ENCODE data around the gene UBAP2L. TPM values are rescaled to one million over a fixed set of nuclear protein-coding genes. Genes with fewer than 3 reads are reported as not detected.

The UBAP2L gene
- total and polyA plus RNA-seq, 4 donors: 67.3 to 147 (median 105) TPM

DNA sequence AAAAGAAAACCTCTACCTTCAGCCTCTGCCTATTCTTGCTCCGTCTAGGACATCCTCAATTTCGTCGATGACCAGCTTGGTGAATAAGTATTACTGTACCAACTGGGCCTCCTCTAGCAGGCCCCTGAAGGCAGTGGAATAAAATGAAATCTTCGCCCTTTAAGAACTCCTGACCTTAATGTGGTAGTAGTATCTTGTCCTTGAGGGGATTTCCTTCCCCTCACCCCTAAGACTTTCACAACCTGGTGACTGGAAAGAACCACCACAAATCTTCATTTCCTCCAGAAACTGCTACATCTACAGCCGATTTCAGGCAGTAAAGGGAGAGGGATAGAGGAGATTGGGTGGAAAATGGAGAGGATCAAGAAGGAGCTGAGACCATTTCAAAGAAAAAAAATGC, 50.1 kb downstream of the UBAP2L start:
- DNase-seq (no peak), ATAC-seq (ENCODE audit: insufficient read depth, low FRiP score) (no peak)
- Histone ChIP-seq H3K4me3 (no peak overlapping the region), H3K9ac (ENCODE audit: insufficient read depth in 1 of 2, low read length in 2 of 2) (no peak overlapping the region), H3K27me3 (ENCODE audit: control insufficient read depth in 3 of 3, insufficient read depth in 3 of 3, low read length in 2 of 3) (no peaks in the 10 kb centered on the region), H3K9me3 (ENCODE audit: control insufficient read depth in 4 of 4, insufficient read depth in 3 of 4, low read length in 3 of 4) (no peaks in the 10 kb centered on the region), H3K4me1 (ENCODE audit: control insufficient read depth in 5 of 5, insufficient read depth in 5 of 5, low read length in 5 of 5) (peaks cover 0 to 7% (median 3%) of the 10 kb centered on the region in 5 donors), H3K36me3 (ENCODE audit: control insufficient read depth in 4 of 4, insufficient read depth in 4 of 4, low read length in 4 of 4) (peaks cover 24 to 40% (median 30%) of the 10 kb centered on the region in 4 donors), H3K27ac (ENCODE audit: low read depth in 1 of 2, low read length in 1 of 2) (no peak overlapping the region)
- 82 to 91% methylated on average over 5 of the region's 5 CpGs for WGBS, 2 donors
- TF ChIP-seq, protein P1, sequence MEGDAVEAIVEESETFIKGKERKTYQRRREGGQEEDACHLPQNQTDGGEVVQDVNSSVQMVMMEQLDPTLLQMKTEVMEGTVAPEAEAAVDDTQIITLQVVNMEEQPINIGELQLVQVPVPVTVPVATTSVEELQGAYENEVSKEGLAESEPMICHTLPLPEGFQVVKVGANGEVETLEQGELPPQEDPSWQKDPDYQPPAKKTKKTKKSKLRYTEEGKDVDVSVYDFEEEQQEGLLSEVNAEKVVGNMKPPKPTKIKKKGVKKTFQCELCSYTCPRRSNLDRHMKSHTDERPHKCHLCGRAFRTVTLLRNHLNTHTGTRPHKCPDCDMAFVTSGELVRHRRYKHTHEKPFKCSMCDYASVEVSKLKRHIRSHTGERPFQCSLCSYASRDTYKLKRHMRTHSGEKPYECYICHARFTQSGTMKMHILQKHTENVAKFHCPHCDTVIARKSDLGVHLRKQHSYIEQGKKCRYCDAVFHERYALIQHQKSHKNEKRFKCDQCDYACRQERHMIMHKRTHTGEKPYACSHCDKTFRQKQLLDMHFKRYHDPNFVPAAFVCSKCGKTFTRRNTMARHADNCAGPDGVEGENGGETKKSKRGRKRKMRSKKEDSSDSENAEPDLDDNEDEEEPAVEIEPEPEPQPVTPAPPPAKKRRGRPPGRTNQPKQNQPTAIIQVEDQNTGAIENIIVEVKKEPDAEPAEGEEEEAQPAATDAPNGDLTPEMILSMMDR (IDR thresholded peaks at IDR 0.05; ENCODE audit: control extremely low read depth, extremely low read depth): no peak

DNA sequence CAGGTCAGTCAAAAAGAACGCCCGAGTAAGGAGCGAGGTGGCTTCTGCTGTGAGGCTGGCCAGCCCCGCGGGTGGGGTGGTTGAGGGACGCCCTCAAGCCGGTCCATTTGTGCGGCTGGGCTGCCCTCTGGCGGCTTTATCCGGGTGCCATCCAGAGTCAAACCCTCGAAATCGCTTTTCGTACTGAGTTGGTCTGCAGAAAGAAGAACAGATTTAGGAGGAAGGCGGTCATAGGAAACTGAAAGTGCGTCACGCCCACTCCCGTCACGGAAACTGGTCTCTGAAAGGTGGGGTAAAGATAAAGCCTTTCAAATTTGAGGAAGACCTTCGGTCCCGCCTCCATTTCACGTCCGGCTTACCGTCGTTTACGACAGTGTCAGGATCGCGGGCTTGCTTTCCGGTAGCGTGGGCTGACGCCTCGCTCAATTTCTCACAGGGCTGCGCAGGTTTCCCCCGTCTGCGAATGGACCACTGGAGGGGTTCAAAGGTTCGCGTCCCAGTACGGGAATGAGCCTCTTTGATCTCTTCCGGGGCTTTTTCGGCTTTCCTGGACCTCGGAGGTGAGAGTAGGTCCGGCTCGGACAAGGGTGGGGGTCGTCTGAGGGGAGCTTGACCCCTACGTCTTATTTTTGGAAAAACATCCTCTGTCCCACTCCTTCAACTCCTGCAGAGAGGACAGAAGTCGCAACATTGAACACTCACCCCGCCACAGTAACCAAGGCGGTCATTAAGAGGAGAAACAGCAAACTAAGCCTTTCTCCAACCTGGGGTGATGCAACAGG, 51.7 kb downstream of the UBAP2L start, which contains the start of gene HAX1:
Gene HAX1 (plus strand): TSS at position 413 of the 782 bp plus-strand sequence. CDS start 95 bp downstream, at position 508.
- DNase-seq: peak; percentile 94 to 98 (median 97)
- Histone ChIP-seq H3K9me3 (ENCODE audit: control insufficient read depth in 4 of 4, insufficient read depth in 3 of 4, low read length in 3 of 4) (no peaks in the 10 kb centered on the region), H3K27me3 (ENCODE audit: control insufficient read depth in 3 of 3, insufficient read depth in 3 of 3, low read length in 2 of 3) (no peaks in the 10 kb centered on the region), H3K4me1 (ENCODE audit: control insufficient read depth in 5 of 5, insufficient read depth in 5 of 5, low read length in 5 of 5) (peaks cover 0 to 7% (median 3%) of the 10 kb centered on the region in 5 donors), H3K36me3 (ENCODE audit: control insufficient read depth in 4 of 4, insufficient read depth in 4 of 4, low read length in 4 of 4) (peaks cover 24 to 31% (median 25%) of the 10 kb centered on the region in 4 donors), H3K4me3 (peak within 1 kb of the TSS; percentile 59), H3K27ac (ENCODE audit: low read depth in 1 of 2, low read length in 1 of 2) (peak within 1 kb of the TSS; percentile 83 to 88), H3K9ac (ENCODE audit: insufficient read depth in 1 of 2, low read length in 2 of 2) (peak within 1 kb of the TSS; percentile 65 to 97)
- TF ChIP-seq, protein P1 (IDR thresholded peaks at IDR 0.05; ENCODE audit: control extremely low read depth, extremely low read depth): peak; percentile 62
- peak; percentile 92 for ATAC-seq (ENCODE audit: insufficient read depth, low FRiP score)
- WGBS, 2 donors: 0% methylated on average over 47 of the region's 47 CpGs

DNA sequence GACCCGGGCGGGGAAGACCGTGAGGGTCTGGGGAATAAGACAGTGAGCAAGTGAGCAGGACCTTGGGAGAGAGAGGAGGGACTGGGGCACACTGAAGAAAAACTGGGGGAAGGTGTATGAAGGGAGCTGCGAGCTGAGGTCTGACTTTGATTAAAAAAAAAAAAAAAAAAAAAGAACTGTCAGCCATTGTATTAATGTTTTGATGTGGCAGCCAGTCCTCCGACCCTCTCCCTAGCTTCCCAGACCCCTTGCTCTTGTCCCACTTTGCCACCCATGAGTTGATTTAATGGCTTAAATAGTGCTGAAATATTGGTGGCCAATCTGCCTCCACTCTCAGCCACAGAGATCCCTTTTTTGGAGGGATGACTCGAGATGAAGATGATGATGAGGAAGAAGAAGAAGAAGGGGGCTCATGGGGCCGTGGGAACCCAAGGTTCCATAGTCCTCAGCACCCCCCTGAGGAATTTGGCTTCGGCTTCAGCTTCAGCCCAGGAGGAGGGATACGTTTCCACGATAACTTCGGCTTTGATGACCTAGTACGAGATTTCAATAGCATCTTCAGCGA, 52.3 kb downstream of the UBAP2L start:
- WGBS, 2 donors: 45 to 49% methylated on average over 13 of the region's 13 CpGs
- DNase-seq: no peak

More for the DNA sequence above, 52.3 kb downstream of the UBAP2L start:
- Histone ChIP-seq H3K27me3 (ENCODE audit: control insufficient read depth in 3 of 3, insufficient read depth in 3 of 3, low read length in 2 of 3) (no peaks in the 10 kb centered on the region), H3K4me3 (peak overlapping the region; percentile 59), H3K4me1 (ENCODE audit: control insufficient read depth in 5 of 5, insufficient read depth in 5 of 5, low read length in 5 of 5) (peaks cover 0 to 7% (median 3%) of the 10 kb centered on the region in 5 donors), H3K9me3 (ENCODE audit: control insufficient read depth in 4 of 4, insufficient read depth in 3 of 4, low read length in 3 of 4) (no peaks in the 10 kb centered on the region), H3K36me3 (ENCODE audit: control insufficient read depth in 4 of 4, insufficient read depth in 4 of 4, low read length in 4 of 4) (peaks cover 24 to 31% (median 25%) of the 10 kb centered on the region in 4 donors), H3K27ac (ENCODE audit: low read depth in 1 of 2, low read length in 1 of 2) (peak overlapping the region; percentile 83 to 88), H3K9ac (ENCODE audit: insufficient read depth in 1 of 2, low read length in 2 of 2) (peak overlapping the region; percentile 65 to 97)
- no peak for ATAC-seq (ENCODE audit: insufficient read depth, low FRiP score)
- TF ChIP-seq, protein P1 (IDR thresholded peaks at IDR 0.05; ENCODE audit: control extremely low read depth, extremely low read depth): no peak

All from lung (tissue), 12 donors.